ENCODE data around the gene PUS7L.
A peak's percentile ranks its signal among the peaks of the same experiment; 100 is the strongest.

The PUS7L gene, protein sequence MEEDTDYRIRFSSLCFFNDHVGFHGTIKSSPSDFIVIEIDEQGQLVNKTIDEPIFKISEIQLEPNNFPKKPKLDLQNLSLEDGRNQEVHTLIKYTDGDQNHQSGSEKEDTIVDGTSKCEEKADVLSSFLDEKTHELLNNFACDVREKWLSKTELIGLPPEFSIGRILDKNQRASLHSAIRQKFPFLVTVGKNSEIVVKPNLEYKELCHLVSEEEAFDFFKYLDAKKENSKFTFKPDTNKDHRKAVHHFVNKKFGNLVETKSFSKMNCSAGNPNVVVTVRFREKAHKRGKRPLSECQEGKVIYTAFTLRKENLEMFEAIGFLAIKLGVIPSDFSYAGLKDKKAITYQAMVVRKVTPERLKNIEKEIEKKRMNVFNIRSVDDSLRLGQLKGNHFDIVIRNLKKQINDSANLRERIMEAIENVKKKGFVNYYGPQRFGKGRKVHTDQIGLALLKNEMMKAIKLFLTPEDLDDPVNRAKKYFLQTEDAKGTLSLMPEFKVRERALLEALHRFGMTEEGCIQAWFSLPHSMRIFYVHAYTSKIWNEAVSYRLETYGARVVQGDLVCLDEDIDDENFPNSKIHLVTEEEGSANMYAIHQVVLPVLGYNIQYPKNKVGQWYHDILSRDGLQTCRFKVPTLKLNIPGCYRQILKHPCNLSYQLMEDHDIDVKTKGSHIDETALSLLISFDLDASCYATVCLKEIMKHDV

GRCh38 chr12:43758728-43759563, at the start of gene PUS7L, which contains the start of gene IRAK4:
PUS7L (minus strand) TSS chr12:43758790; CDS start chr12:43755245, 3,545 bp downstream.
IRAK4 (plus strand) TSS chr12:43758951; CDS start chr12:43768112, 9,161 bp downstream.
- no peaks in the 10 kb centered on the region for H3K27me3 Mint-ChIP-seq (ENCODE audit: low read depth, poor library complexity)
- H3K27ac Mint-ChIP-seq, result peak within 1 kb of the TSS; percentile 12
- peaks cover 18% of the 10 kb centered on the region for H3K36me3 Mint-ChIP-seq (ENCODE audit: low read depth)
- TF ChIP-seq CTCF (IDR thresholded peaks at IDR 0.05), result no peak
- peak; percentile 79 for DNase-seq
- peaks cover 5% of the 10 kb centered on the region for H3K9me3 Mint-ChIP-seq
- H3K4me1 Mint-ChIP-seq, result peaks cover 15% of the 10 kb centered on the region
- peak within 1 kb of the TSS; percentile 86 for H3K4me3 Mint-ChIP-seq

GRCh38 chr12:43807386-43807785, 48.8 kb upstream of the PUS7L start:
- H3K9me3 Mint-ChIP-seq, result no peaks in the 10 kb centered on the region
- peak overlapping the region; percentile 100 for H3K27ac Mint-ChIP-seq
- H3K4me1 Mint-ChIP-seq, result peaks cover 32% of the 10 kb centered on the region
- DNase-seq, result no peak
- peaks cover 6% of the 10 kb centered on the region for H3K36me3 Mint-ChIP-seq (ENCODE audit: low read depth)
- peaks cover 17% of the 10 kb centered on the region for H3K27me3 Mint-ChIP-seq (ENCODE audit: low read depth, poor library complexity)
- no peak for TF ChIP-seq CTCF (IDR thresholded peaks at IDR 0.05)
- H3K4me3 Mint-ChIP-seq, result peak overlapping the region; percentile 100

DNA sequence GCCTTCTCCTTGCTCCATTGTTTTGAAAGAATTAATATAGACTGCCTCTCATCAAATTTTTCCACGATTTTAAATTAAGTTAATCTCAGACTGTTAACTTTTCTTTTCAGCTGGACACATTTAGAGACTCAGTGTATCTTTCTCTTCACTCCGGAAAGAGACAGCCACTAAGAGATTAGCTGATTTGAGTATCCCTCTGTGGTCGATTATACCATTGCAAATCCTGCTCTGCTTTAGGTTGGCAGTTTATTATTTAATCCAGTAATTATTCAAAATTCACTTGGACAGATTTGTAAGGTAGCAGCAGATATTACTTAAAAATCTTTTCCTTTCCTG, 48.1 kb upstream of the PUS7L start:
- no peak for DNase-seq
- H3K36me3 Mint-ChIP-seq (ENCODE audit: low read depth), result peaks cover 10% of the 10 kb centered on the region
- no peaks in the 10 kb centered on the region for H3K9me3 Mint-ChIP-seq
- H3K27me3 Mint-ChIP-seq (ENCODE audit: low read depth, poor library complexity), result peaks cover 12% of the 10 kb centered on the region
- H3K27ac Mint-ChIP-seq, result peak overlapping the region; percentile 100
- peaks cover 32% of the 10 kb centered on the region for H3K4me1 Mint-ChIP-seq
- H3K4me3 Mint-ChIP-seq, result peak overlapping the region; percentile 100
- no peak for TF ChIP-seq CTCF (IDR thresholded peaks at IDR 0.05)

- peak; percentile 91 for DNase-seq
- Mint-ChIP-seq H3K4me3 (peak within 1 kb of the TSS; percentile 100), H3K27me3 (ENCODE audit: low read depth, poor library complexity) (peaks cover 10% of the 10 kb centered on the region), H3K4me1 (peaks cover 32% of the 10 kb centered on the region), H3K27ac (peak within 1 kb of the TSS; percentile 100), H3K9me3 (no peaks in the 10 kb centered on the region), H3K36me3 (ENCODE audit: low read depth) (peaks cover 13% of the 10 kb centered on the region)
- peak; percentile 28 for TF ChIP-seq CTCF (IDR thresholded peaks at IDR 0.05)
Measured at GRCh38 chr12:43805860-43806736, 47.5 kb upstream of the PUS7L start, which contains the start of gene TWF1. TWF1 (minus strand) TSS chr12:43806317; CDS start chr12:43806245, 72 bp downstream.

Data from nephron progenitor cell (in vitro differentiated cells).